ENCODE measurements around the gene TSPAN15. TPM values are rescaled to one million over a fixed set of nuclear protein-coding genes. Genes with fewer than 3 reads are reported as not detected.

Gene TSPAN15
- 87.7 to 112 TPM (median 109 TPM) in 5 replicates for total RNA-seq (2022; extraction: Qiagen RNA extraction; ENCODE audit: low read depth)

DNA sequence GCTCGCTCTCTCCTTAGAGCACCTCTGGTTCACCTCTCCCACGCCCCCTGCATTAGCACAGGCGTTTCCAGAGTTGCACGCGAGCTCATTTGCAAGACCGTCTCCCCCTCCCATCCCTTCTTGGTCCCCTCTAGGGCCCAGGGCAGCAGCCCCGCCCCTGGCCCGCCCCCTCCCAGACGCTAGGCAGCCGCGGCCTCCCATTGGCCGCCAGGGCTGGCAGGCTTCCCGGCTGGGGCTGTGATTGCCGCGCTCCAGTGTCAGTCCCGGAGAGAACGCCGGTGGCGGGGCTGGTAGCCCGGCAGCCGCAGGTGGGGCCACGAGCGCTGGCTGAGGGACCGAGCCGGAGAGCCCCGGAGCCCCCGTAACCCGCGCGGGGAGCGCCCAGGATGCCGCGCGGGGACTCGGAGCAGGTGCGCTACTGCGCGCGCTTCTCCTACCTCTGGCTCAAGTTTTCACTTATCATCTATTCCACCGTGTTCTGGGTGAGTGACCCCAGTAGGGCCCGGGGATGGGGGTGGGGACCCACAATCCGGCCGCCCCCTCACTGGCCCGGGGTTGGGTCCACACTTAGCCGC, at the start of gene TSPAN15:
Gene TSPAN15 (plus strand): TSS at position 257 of the 575 bp plus-strand sequence. CDS start 130 bp downstream, at position 387.

GRCh38 chr10:69416695-69417094, 34.6 kb upstream of the TSPAN15 start, which contains the start of gene TACR2:
TSS of gene TACR2 (minus strand) at chr10:69416918. CDS start at chr10:69416323, 595 bp downstream.

Other genes with a start within 250 kb of the TSPAN15 start
- 15.2 to 21.3 TPM (median 17.1 TPM) in 5 replicates for gene HKDC1, start 231.1 kb upstream of the TSPAN15 start, total RNA-seq (2022; extraction: Qiagen RNA extraction; ENCODE audit: low read depth)
- 31.3 to 39.1 TPM (median 37.1 TPM) in 5 replicates for gene HK1, start 173.0 kb upstream of the TSPAN15 start, total RNA-seq (2022; extraction: Qiagen RNA extraction; ENCODE audit: low read depth)
- 0.07 to 0.19 TPM (median 0.16 TPM) in 5 replicates for gene TACR2, start 34.5 kb upstream of the TSPAN15 start, total RNA-seq (2022; extraction: Qiagen RNA extraction; ENCODE audit: low read depth)
- gene NEUROG3, start 122.0 kb downstream of the TSPAN15 start, total RNA-seq (2022; extraction: Qiagen RNA extraction; ENCODE audit: low read depth) = not detected in 5 replicates
- gene FAM241B, start 178.8 kb downstream of the TSPAN15 start, total RNA-seq (2022; extraction: Qiagen RNA extraction; ENCODE audit: low read depth) = 13.9 to 20.5 TPM (median 18.8 TPM) in 5 replicates

Data from A549 treated with RU486 at 1 μM for 4 hours (cell line).